Right renal pelvis (tissue), 4 donors: ENCODE measurements around the gene GJC2. TPM values are rescaled to one million over a fixed set of nuclear protein-coding genes. Genes with fewer than 3 reads are reported as not detected.

Experiments
- polyA plus RNA-seq, 4 donors: library from polyadenylated mRNA; unstranded; fragments of 120-200 nt; gene quantifications; one replicate each; pipeline ENCODE4 v1.2.1, GENCODE V29; 2013; ENCODE audit not compliant: insufficient read length in 4 of 4

The GJC2 gene
- polyA plus RNA-seq, 4 donors, result 0.56 to 1.2 (median 0.63) TPM

Other genes with a start within 250 kb of the GJC2 start
- 1 to 10 TPM; 1.0 to 1.7 (median 1.2) TPM for gene WNT9A, start 202.0 kb upstream of the GJC2 start, polyA plus RNA-seq
- gene WNT3A, start 142.9 kb upstream of the GJC2 start, polyA plus RNA-seq, result under 1 TPM; 0.19 to 0.49 (median 0.22) TPM
- 100 to 1,000 TPM; 326 to 381 (median 336) TPM for gene ARF1, start 67.2 kb upstream of the GJC2 start, polyA plus RNA-seq
- 10 to 100 TPM; 13.8 to 23.8 (median 14.7) TPM for gene C1orf35, start 46.6 kb upstream of the GJC2 start, polyA plus RNA-seq
- 10 to 100 TPM; 38.7 to 54.9 (median 42.9) TPM for gene MRPL55, start 40.6 kb upstream of the GJC2 start, polyA plus RNA-seq
- 100 to 1,000 TPM in 2 of 4 donors, 10 to 100 TPM in 2; 99.3 to 181 (median 101) TPM for gene GUK1, start 9.7 kb upstream of the GJC2 start, polyA plus RNA-seq
- 1 to 10 TPM; 4.4 to 6.4 (median 5.2) TPM for gene IBA57, start 15.9 kb downstream of the GJC2 start, polyA plus RNA-seq
- gene OBSCN, start 58.1 kb downstream of the GJC2 start, polyA plus RNA-seq, result 10 to 100 TPM; 24.6 to 31.8 (median 28.1) TPM